ENCODE results near the gene PPARGC1A.

Gene PPARGC1A

DNA sequence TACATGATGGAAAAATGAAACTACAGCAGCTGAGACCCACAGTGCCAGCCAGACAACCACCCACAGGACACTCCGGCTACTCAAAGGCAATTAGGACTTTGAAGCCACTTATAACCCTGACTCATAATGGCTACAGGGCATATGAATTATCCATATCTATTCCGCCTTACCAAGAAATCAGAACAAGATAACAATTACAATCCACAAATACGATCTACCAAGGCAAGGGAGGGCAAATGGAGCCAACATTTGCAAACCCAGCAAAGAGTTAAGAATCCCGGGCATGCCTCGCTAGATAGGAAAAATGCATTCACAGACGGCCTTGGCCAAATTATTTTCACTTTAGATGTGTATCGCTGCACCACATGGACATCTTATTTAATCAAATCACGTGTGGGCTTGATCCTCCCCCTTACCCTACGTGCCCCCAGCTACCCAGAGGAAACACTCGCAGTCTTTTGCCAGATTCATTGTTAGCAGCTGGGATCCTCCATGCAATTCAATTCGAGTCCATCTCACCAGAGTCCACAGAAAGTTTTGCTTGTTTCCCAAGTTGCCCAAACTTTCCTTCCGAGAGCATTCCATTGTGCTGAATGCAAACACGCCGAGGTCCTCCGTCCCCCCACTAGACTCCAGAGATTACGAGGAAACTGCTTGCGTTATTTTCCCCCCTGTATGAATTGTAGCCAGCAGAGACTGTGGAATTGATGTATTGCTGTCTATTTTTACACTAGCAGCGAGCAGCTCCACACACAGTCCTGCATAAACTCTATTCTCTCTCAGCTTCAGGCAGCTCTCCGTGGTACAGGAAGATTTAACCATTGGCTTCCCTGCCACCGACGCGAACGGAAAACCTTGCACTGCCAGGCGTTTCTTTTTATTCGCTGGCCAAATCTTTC lies 1.2 kb downstream of the PPARGC1A start:
- Histone ChIP-seq H3K27me3 (ENCODE audit: control insufficient read depth, insufficient read depth, low read length) (peaks cover 14% of the 10 kb centered on the region), H3K36me3 (ENCODE audit: insufficient read depth, low read length) (no peaks in the 10 kb centered on the region), H3K9me3 (replicated peaks; ENCODE audit: low read length) (no peaks in the 10 kb centered on the region), H3K9ac (ENCODE audit: low read depth, low read length) (peak overlapping the region; percentile 47), H3K4me2 (ENCODE audit: low read length) (peak overlapping the region; percentile 96), H3K4me3 (ENCODE audit: low read length) (peak overlapping the region; percentile 72), H3K4me1 (ENCODE audit: control insufficient read depth, insufficient read depth, low read length) (peaks cover 25% of the 10 kb centered on the region)

DNA sequence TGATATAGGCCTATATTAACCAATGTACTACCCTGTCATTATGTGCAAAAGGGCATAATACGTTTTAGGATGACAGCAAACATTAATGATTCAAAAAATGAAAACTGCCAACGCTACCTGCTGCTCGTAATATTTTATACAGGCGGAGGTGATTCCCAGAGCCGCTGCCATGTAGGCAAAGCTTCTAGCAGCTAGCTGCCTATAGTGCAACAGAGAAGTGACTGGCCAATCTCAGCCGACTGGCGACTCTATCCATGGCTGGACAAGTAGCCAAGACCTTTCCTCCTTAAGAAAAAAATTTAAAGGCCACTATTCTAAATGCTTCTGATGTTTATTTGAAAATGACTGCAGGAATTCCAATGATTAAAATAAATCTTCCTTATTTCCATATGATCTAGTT lies 1.9 kb downstream of the PPARGC1A start:
- Histone ChIP-seq H3K36me3 (ENCODE audit: insufficient read depth, low read length) (no peaks in the 10 kb centered on the region), H3K9ac (ENCODE audit: low read depth, low read length) (peak overlapping the region; percentile 47), H3K4me3 (ENCODE audit: low read length) (peak overlapping the region; percentile 72), H3K4me1 (ENCODE audit: control insufficient read depth, insufficient read depth, low read length) (peaks cover 25% of the 10 kb centered on the region), H3K9me3 (replicated peaks; ENCODE audit: low read length) (no peaks in the 10 kb centered on the region), H3K4me2 (ENCODE audit: low read length) (peak overlapping the region; percentile 96), H3K27me3 (ENCODE audit: control insufficient read depth, insufficient read depth, low read length) (peaks cover 14% of the 10 kb centered on the region)

DNA sequence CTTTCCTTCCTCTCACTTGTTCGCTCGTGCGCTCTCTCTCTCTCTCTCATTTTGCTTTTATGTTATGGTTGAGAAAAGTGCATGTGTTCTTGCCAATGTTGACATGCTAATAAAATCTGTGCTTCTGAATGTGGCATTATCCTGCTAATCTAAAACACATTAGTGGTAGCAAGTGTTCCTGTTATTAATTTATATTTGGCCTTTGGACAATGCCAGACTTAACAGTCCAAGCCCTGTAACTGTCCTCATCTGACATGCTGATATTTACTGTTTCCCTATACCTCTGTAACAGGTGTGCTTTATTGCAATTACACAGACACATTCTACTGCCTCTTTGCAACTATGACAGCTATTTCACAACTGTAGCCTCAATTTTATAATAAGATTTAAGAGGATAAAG lies 2.7 kb downstream of the PPARGC1A start:
- Histone ChIP-seq H3K36me3 (ENCODE audit: insufficient read depth, low read length) (no peaks in the 10 kb centered on the region), H3K27me3 (ENCODE audit: control insufficient read depth, insufficient read depth, low read length) (peaks cover 9% of the 10 kb centered on the region), H3K9ac (ENCODE audit: low read depth, low read length) (no peak overlapping the region), H3K4me3 (ENCODE audit: low read length) (no peak overlapping the region), H3K4me1 (ENCODE audit: control insufficient read depth, insufficient read depth, low read length) (peaks cover 25% of the 10 kb centered on the region), H3K4me2 (ENCODE audit: low read length) (no peak overlapping the region), H3K9me3 (replicated peaks; ENCODE audit: low read length) (no peaks in the 10 kb centered on the region)

DNA sequence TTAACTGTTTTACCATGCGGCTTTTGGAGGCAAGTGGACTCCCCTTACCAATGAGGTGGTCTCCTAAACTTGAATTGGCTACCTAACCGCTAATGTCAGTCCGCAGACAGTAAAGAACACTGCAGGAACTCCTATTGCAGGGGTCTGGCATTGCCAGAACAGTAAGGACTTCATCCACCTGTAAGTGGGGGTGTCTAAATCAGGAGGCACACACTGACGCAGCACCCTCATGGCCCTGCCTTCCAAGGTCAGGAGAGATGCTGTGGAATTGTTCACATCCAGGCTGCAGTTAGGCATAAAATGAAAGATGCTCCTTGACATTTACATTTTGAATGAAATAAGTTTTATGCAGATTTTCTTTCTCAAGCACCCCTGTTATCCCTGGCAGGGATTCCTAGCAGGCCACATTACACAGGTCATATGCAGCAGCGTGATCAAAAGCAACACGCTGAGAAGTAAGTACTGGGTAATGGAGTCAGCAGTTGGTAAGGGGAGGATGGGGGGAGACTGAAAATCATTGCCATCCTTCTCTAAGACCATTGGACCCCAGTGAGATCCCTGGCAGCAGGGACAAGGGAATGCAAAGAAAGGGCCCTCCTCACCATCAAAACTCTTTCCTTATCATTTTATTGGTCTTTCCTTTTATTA lies 3.8 kb downstream of the PPARGC1A start:
- Histone ChIP-seq H3K9ac (ENCODE audit: low read depth, low read length) (no peak overlapping the region), H3K36me3 (ENCODE audit: insufficient read depth, low read length) (no peaks in the 10 kb centered on the region), H3K27me3 (ENCODE audit: control insufficient read depth, insufficient read depth, low read length) (peaks cover 9% of the 10 kb centered on the region), H3K9me3 (replicated peaks; ENCODE audit: low read length) (no peaks in the 10 kb centered on the region), H3K4me2 (ENCODE audit: low read length) (no peak overlapping the region), H3K4me3 (ENCODE audit: low read length) (no peak overlapping the region), H3K4me1 (ENCODE audit: control insufficient read depth, insufficient read depth, low read length) (peaks cover 24% of the 10 kb centered on the region)

DNA sequence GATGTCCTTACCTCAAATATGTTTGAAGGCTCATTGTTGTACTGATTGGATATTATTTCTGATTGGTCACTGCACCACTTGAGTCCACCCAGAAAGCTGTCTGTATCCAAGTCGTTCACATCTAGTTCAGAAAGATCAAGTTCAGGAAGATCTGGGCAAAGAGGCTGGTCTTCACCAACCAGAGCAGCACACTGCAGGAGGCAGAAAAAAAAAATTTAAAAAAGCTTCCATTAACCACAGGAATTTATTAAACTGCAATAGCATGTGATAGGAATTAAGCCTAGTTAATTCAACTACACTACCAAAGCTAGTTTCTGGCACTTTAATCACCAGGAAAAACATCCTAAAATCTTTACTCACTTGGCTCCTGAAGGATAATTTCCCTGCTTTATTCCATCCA lies 5.1 kb downstream of the PPARGC1A start:
- H3K9ac ChIP-seq (ENCODE audit: low read depth, low read length): no peak overlapping the region
- no peaks in the 10 kb centered on the region for H3K9me3 ChIP-seq (replicated peaks; ENCODE audit: low read length)
- no peak overlapping the region for H3K4me2 ChIP-seq (ENCODE audit: low read length)
- H3K4me3 ChIP-seq (ENCODE audit: low read length): no peak overlapping the region
- no peaks in the 10 kb centered on the region for H3K36me3 ChIP-seq (ENCODE audit: insufficient read depth, low read length)
- peaks cover 12% of the 10 kb centered on the region for H3K4me1 ChIP-seq (ENCODE audit: control insufficient read depth, insufficient read depth, low read length)
- peaks cover 9% of the 10 kb centered on the region for H3K27me3 ChIP-seq (ENCODE audit: control insufficient read depth, insufficient read depth, low read length)

DNA sequence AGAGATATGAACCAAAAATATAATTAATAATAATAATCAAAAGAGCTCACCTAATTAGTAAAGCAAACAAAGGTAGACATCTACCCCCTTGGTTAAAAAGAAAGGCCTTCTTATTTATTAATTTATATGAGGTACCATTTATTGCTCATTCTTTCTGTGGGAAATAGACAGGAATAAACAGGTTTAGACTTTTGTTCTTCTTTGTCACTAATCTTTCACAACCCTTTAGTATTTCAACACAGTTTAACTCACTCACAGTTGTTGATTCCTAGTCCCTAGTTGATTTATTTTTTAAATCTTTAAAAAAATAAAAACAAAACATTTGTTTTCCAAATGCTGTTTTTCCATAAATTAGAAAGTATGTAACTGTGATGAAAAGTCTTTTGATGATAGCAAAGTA lies 5.6 kb downstream of the PPARGC1A start:
- Histone ChIP-seq H3K4me2 (ENCODE audit: low read length) (no peak overlapping the region), H3K27me3 (ENCODE audit: control insufficient read depth, insufficient read depth, low read length) (peaks cover 9% of the 10 kb centered on the region), H3K9me3 (replicated peaks; ENCODE audit: low read length) (no peaks in the 10 kb centered on the region), H3K4me3 (ENCODE audit: low read length) (no peak overlapping the region), H3K4me1 (ENCODE audit: control insufficient read depth, insufficient read depth, low read length) (peaks cover 7% of the 10 kb centered on the region), H3K36me3 (ENCODE audit: insufficient read depth, low read length) (no peaks in the 10 kb centered on the region), H3K9ac (ENCODE audit: low read depth, low read length) (no peak overlapping the region)

DNA sequence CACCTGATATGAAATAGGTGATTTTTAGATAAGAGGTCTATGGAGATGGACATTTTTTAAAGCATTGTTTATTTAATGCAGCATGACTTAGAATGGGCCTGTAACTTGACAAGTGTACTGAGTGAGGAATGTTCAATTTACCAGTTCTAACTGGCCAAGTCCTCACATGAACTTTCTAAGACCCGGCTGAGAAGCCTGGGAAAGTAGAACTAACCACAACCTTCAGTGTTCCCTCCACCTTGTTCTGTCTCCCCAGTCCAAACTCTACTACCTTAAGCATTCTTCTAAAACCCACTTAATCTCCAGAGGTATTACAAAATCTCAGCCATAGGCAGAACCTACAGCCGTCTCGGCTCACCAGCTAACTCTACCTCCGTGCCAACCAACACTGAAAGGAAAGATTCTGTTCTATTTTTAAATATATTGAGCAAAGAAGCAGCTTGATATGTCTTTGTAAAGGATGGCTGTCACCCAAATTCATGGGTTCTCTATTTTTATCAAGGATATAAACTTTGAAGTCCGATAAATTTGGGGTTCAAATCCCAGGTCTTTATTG lies 6.8 kb downstream of the PPARGC1A start:
- Histone ChIP-seq H3K9me3 (replicated peaks; ENCODE audit: low read length) (no peaks in the 10 kb centered on the region), H3K27me3 (ENCODE audit: control insufficient read depth, insufficient read depth, low read length) (peaks cover 9% of the 10 kb centered on the region), H3K4me3 (ENCODE audit: low read length) (no peak overlapping the region), H3K36me3 (ENCODE audit: insufficient read depth, low read length) (no peaks in the 10 kb centered on the region), H3K4me1 (ENCODE audit: control insufficient read depth, insufficient read depth, low read length) (no peaks in the 10 kb centered on the region), H3K4me2 (ENCODE audit: low read length) (no peak overlapping the region), H3K9ac (ENCODE audit: low read depth, low read length) (no peak overlapping the region)

DNA sequence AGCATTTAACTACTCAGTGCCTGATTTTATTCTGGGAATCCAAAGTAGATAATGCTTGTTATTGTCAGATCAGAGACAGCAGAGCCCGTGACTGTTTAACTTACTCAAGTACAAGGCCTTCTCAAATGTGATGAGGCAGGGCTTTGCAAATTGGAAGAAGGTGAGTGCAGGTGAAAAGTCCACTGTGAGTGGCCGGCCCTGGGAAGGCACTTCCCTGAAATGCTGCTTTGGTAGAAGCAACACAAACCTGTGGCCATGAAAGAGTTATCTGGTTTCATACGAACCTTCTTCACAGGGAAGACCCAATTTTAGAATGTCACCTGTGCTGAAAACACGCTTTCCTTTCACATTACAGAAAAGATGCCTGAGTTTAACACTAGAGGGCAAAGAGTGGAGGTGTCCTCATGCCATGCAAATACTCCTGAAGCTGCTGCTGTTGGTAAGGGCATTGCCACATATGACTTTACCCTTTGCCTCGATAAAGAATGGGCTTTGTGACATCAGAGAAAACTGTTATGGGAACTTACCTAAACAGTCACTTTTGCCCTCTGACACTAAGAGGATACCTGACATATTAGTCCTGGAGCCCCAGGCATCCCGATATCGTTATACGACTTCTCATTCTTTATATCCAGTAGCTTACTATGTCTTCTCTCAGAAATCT lies 8.0 kb downstream of the PPARGC1A start:
- no peak overlapping the region for H3K4me2 ChIP-seq (ENCODE audit: low read length)
- no peaks in the 10 kb centered on the region for H3K9me3 ChIP-seq (replicated peaks; ENCODE audit: low read length)
- H3K27me3 ChIP-seq (ENCODE audit: control insufficient read depth, insufficient read depth, low read length): peaks cover 11% of the 10 kb centered on the region
- H3K4me3 ChIP-seq (ENCODE audit: low read length): no peak overlapping the region
- H3K9ac ChIP-seq (ENCODE audit: low read depth, low read length): no peak overlapping the region
- H3K36me3 ChIP-seq (ENCODE audit: insufficient read depth, low read length): no peaks in the 10 kb centered on the region
- H3K4me1 ChIP-seq (ENCODE audit: control insufficient read depth, insufficient read depth, low read length): no peaks in the 10 kb centered on the region

DNA sequence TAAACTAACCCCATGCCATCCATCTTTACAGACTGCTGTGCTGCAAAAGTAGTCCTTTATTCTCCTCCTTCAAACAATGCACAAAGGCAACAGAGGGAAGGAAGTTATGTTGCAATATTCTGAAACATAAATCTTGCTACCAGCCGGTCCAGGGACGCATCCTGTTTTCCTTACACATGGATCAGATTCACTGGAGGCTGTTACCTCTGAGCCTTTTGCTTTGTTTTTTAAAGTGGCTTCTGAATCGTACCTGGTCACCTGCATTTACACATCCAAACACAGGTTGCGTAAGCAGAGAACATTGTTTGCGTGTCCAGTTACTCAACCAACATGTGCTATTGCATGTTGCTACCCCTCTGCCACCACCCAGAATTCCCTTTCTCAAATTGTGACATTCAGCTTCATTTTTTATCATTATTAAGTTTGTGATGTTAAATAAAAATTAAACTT lies 8.8 kb downstream of the PPARGC1A start:
- Histone ChIP-seq H3K9ac (ENCODE audit: low read depth, low read length) (no peak overlapping the region), H3K4me2 (ENCODE audit: low read length) (no peak overlapping the region), H3K4me3 (ENCODE audit: low read length) (no peak overlapping the region), H3K36me3 (ENCODE audit: insufficient read depth, low read length) (no peaks in the 10 kb centered on the region), H3K4me1 (ENCODE audit: control insufficient read depth, insufficient read depth, low read length) (no peaks in the 10 kb centered on the region), H3K9me3 (replicated peaks; ENCODE audit: low read length) (no peaks in the 10 kb centered on the region), H3K27me3 (ENCODE audit: control insufficient read depth, insufficient read depth, low read length) (peaks cover 11% of the 10 kb centered on the region)

DNA sequence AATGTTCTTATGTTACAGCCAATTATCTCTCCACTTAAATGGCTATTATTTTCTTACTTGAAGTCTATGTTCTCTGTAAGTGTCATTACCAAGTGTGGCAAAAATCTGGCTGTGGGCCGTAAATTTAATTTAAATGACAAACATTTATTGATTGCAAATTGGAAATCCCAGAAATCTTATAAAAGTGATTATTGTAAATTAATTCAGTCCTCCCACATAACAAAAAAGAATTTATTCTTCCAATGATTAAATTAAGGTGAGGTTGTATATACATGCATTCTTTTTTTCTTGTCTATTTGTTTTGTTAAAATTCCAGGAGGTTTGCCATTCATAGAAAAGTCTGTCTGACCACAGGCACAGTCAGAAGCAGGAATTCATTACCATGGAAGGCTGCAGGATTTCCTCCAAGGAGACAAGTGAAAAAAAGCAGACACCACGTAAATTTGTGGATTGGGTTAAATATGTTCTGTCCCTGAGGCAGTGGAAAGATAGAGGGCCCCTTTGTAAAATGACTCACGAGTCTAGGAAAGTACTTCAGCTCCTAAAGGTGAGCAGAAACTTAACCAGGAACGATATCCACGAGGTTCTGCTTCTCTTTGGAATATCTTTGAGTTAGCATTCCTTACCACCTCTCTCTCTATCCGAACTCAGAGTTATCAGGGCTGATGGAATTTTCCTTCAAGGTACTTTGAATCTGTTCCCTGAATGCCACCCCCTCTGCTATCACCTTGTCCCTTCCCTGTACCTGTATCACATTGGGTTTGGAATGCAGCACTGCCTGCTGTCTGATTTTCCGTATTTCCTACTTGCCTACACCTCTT lies 10.7 kb downstream of the PPARGC1A start:
- H3K4me1 ChIP-seq (ENCODE audit: control insufficient read depth, insufficient read depth, low read length): no peaks in the 10 kb centered on the region
- H3K9ac ChIP-seq (ENCODE audit: low read depth, low read length): no peak overlapping the region
- H3K36me3 ChIP-seq (ENCODE audit: insufficient read depth, low read length): no peaks in the 10 kb centered on the region
- H3K4me3 ChIP-seq (ENCODE audit: low read length): no peak overlapping the region
- no peak overlapping the region for H3K4me2 ChIP-seq (ENCODE audit: low read length)
- H3K9me3 ChIP-seq (replicated peaks; ENCODE audit: low read length): no peaks in the 10 kb centered on the region
- H3K27me3 ChIP-seq (ENCODE audit: control insufficient read depth, insufficient read depth, low read length): peaks cover 21% of the 10 kb centered on the region
